ENCODE data around the gene SNAP25. TPM values are rescaled to one million over a fixed set of nuclear protein-coding genes. Genes with fewer than 3 reads are reported as not detected.

The SNAP25 gene
- total and polyA plus RNA-seq, 10 donors = 0.04 to 0.80 (median 0.12) TPM; not detected in 6

DNA sequence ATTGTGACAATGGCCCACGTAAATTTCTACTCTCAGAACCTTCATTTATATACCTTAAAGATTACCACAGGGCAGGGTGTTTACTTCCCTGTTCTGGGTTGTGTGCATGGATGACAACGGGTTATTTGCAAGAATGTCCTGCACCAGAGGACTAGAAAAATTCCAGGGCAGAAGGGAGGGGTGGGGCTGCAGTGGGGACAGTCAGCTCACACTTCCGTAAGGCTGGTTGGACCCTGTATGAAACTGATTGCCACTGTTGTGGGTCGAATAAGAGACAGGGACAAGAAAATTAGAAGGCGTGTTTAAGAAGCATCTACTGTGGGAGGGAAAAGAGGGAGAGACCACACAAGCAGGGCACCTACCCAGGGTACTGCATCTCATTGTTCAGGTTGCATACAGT lies 96.5 kb downstream of the SNAP25 start:
- no peaks in the 10 kb centered on the region for H3K36me3 ChIP-seq
- no peaks in the 10 kb centered on the region for H3K4me1 ChIP-seq
- H3K27me3 ChIP-seq (replicated peaks in 1 of 7) = peaks cover 0 to 22% (median 0%) of the 10 kb centered on the region in 7 donors
- WGBS, 5 donors = 55 to 75% (median 64%) methylated on average over 5 of the region's 5 CpGs
- no peak overlapping the region for H3K4me3 ChIP-seq
- no peak overlapping the region for H3K27ac ChIP-seq
- intact Hi-C loops (cut with DNase I; ENCODE audit: low total_unique reads) = no loop called here
- DNase-seq = no peak
- H3K9me3 ChIP-seq = peaks cover 0 to 21% (median 9%) of the 10 kb centered on the region in 8 donors
- TF ChIP-seq, protein P1, sequence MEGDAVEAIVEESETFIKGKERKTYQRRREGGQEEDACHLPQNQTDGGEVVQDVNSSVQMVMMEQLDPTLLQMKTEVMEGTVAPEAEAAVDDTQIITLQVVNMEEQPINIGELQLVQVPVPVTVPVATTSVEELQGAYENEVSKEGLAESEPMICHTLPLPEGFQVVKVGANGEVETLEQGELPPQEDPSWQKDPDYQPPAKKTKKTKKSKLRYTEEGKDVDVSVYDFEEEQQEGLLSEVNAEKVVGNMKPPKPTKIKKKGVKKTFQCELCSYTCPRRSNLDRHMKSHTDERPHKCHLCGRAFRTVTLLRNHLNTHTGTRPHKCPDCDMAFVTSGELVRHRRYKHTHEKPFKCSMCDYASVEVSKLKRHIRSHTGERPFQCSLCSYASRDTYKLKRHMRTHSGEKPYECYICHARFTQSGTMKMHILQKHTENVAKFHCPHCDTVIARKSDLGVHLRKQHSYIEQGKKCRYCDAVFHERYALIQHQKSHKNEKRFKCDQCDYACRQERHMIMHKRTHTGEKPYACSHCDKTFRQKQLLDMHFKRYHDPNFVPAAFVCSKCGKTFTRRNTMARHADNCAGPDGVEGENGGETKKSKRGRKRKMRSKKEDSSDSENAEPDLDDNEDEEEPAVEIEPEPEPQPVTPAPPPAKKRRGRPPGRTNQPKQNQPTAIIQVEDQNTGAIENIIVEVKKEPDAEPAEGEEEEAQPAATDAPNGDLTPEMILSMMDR (IDR thresholded peaks at IDR 0.05 in 8 of 11, conservative IDR thresholded peaks at IDR 0.05 in 3 of 11) = no peak
- TF ChIP-seq POLR2AphosphoS5 (IDR thresholded peaks at IDR 0.05) (no peak), POLR2A (IDR thresholded peaks at IDR 0.05) (no peak)

DNA sequence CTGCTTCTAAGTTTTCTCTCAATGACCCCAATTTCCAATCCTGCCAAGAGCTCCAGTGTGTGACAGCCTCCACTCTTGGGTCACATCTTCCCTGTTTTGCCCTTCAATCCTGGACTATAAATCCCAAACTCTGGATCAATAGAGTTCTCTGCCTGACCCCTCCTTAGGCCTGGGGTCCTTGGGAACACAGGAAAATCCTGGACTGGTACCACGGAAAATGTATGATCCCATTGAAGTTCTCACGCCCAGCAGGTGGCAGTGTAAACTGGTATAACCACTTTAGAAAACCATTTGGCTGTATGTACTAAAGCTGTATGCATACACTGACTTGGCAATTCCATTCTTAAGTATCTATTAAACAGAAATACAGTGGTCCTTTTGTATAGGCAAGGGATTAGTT lies 98.0 kb downstream of the SNAP25 start:
- Histone ChIP-seq H3K9me3 (peaks cover 0 to 21% (median 9%) of the 10 kb centered on the region in 8 donors), H3K36me3 (no peaks in the 10 kb centered on the region), H3K4me1 (no peaks in the 10 kb centered on the region), H3K27me3 (replicated peaks in 1 of 7) (peaks cover 0 to 22% (median 0%) of the 10 kb centered on the region in 7 donors), H3K4me3 (no peak overlapping the region), H3K27ac (no peak overlapping the region)
- TF ChIP-seq POLR2A (IDR thresholded peaks at IDR 0.05) (no peak), POLR2AphosphoS5 (IDR thresholded peaks at IDR 0.05) (no peak)
- TF ChIP-seq, protein P1 (IDR thresholded peaks at IDR 0.05 in 8 of 11, conservative IDR thresholded peaks at IDR 0.05 in 3 of 11) = no peak
- DNase-seq = no peak
- WGBS, 5 donors = 72 to 95% (median 88%) methylated on average over 2 of the region's 2 CpGs
- intact Hi-C loops (cut with DNase I; ENCODE audit: low total_unique reads) = no loop called here

DNA sequence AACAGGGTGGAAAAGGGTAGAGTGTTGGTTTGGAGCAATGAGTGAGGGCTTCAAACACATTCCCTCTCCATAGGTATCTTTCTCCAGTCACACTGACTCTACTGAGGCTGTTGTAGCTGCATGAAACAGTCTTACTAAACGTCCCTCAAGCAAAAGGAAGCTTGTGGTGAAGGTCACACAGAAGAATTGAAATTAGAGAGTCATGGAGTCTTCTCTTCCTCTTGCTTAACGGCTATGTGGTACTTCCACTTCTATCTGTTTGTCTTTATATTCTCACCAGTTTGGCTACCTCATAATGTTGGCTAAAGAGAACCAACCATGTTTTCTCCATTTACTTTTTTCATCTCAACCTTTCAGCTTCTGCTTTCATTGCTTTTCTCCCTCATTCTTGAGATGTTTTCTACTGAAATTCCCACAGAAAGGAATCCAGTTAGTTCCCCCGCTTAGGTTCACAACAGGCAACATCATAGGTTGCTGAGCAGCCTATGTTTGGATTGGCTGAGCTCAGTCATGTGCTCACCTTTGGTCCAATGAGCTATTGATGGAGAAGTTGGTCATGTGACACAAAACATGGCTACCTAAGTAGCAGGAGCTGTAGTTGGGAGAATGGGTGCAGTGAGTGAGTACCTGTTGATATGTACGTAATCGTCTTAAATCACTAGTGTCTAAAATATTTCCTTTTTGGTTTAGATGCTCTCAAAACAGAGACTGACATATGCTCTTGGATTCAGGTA lies 99.8 kb downstream of the SNAP25 start:
- no peaks in the 10 kb centered on the region for H3K4me1 ChIP-seq
- H3K36me3 ChIP-seq = no peaks in the 10 kb centered on the region
- H3K9me3 ChIP-seq = peaks cover 0 to 21% (median 9%) of the 10 kb centered on the region in 8 donors
- H3K27me3 ChIP-seq (replicated peaks in 1 of 7) = peaks cover 0 to 30% (median 0%) of the 10 kb centered on the region in 7 donors
- H3K4me3 ChIP-seq = no peak overlapping the region
- intact Hi-C loops (cut with DNase I; ENCODE audit: low total_unique reads) = no loop called here
- peak overlapping the region in 2 of 8 donors; percentile 6 to 16 for H3K27ac ChIP-seq
- DNase-seq = no peak
- 63 to 70% (median 66%) methylated on average over 5 of the region's 5 CpGs for WGBS, 5 donors
- TF ChIP-seq POLR2AphosphoS5 (IDR thresholded peaks at IDR 0.05) = no peak
- TF ChIP-seq POLR2A (IDR thresholded peaks at IDR 0.05) = no peak
- TF ChIP-seq, protein P1 (IDR thresholded peaks at IDR 0.05 in 8 of 11, conservative IDR thresholded peaks at IDR 0.05 in 3 of 11) = no peak

DNA sequence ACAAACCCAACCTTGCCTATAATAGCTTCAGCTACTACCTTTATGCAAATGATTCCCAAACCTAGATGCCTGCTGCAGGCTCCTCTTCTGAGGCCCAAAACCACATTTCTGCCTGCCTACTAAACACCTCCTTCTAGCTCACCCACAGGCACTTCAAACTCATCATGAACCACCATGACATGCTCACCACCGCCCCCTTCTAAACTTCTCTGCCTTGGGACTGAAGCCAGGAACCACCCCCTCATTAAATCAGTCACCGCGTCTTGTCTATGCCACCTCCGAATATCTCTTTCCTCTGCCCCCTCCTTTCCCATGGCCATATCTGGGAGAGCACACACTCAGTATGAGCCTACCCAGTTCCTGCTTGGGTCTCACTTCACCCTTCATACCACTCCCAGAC lies 101.2 kb downstream of the SNAP25 start:
- no peak for DNase-seq
- TF ChIP-seq, protein P1 (IDR thresholded peaks at IDR 0.05 in 8 of 11, conservative IDR thresholded peaks at IDR 0.05 in 3 of 11) = no peak
- TF ChIP-seq POLR2A (IDR thresholded peaks at IDR 0.05) = no peak
- TF ChIP-seq POLR2AphosphoS5 (IDR thresholded peaks at IDR 0.05) = no peak
- peaks cover 0 to 16% (median 0%) of the 10 kb centered on the region in 7 donors for H3K27me3 ChIP-seq (replicated peaks in 1 of 7)
- peaks cover 0 to 21% (median 9%) of the 10 kb centered on the region in 8 donors for H3K9me3 ChIP-seq
- H3K4me1 ChIP-seq = no peaks in the 10 kb centered on the region
- H3K27ac ChIP-seq = no peak overlapping the region
- whole genome bisulfite sequencing, 5 donors = 47 to 70% (median 61%) methylated on average over 4 of the region's 4 CpGs
- intact Hi-C loops (cut with DNase I; ENCODE audit: low total_unique reads) = no loop called here
- no peaks in the 10 kb centered on the region for H3K36me3 ChIP-seq
- no peak overlapping the region for H3K4me3 ChIP-seq
